ENCODE results near the gene KRT75.
"Not testable (repeated sequence)": the region's sequence is repeated elsewhere in the genome, so short reads cannot be mapped to it uniquely, and the experiment has no call there.

The KRT75 gene

DNA sequence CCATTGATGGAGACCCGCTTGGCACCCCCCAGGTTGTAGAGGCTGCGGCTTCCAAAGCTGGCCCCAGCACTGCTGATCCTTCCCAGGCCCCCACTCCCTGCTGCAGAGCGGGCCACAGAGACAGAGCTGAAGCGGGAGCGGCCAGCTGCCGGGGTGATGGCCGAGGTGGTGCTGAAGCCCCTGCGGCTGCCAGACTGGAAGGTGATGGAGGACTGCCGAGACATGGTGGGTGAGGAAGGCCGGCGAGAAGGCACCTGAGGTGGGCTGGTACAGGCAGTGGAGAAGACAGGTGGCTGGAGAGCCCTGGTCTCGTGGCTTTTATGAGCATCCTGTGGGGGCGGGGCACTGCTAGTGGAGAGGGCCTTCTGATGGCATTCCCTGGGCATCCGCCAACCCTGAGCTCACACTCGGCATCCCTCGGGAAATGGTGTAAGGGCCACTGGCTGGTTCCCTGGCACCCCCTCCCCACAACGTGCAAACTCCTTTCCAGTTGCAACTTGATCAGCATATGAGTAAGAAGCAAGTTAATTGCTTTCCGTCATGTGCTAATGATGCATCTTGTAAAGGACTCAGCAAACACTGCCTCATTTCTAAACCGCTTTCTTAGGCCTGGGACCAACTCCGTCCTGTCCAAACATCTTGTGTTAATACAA lies at the start of gene KRT75:
Gene KRT75 (minus strand): TSS at position 291 of the 653 bp plus-strand sequence. CDS start 67 bp downstream, at position 224.
- no peak for DNase-seq (ENCODE audit: low read depth)

DNA sequence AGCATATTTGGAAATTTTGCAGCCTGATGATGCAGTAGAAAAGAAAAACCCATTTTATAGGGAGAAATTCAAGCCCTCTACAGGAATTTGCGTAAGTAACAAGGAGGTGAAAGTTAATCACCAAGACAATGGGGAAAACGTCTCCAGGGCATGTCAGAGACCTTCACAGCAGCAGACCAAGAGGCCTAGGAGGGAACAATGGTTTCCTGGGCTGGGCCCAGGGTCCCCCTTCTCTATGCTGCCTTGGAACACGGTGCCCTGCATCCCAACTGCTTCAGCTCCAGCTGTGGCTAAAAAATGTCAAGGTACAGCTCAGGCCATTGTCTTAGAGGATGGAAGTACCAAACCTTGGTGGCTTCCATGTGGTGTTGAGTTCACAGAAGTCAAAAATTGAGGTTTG lies 45.9 kb upstream of the KRT75 start:
- DNase-seq (ENCODE audit: low read depth): no peak

DNA sequence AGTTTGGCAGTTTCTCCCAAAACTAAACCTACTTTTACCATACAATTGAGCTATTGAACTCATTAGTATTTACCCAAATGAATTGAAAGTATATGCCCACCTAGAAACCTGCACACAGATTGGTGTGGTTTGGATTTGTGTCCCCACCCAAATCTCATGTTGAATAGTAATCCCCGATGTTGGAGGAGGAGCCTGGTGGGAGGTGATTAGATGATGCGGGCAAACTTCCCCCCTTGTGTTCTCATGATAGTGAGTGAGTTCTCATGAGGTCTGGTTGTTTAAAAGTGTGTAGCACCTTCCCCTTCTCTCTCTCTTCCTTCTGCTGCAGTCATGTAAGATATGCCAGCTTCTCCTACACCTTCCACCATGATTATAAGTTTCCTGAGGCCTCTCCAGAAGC lies 43.5 kb upstream of the KRT75 start:
- DNase-seq (ENCODE audit: low read depth): no peak

DNA sequence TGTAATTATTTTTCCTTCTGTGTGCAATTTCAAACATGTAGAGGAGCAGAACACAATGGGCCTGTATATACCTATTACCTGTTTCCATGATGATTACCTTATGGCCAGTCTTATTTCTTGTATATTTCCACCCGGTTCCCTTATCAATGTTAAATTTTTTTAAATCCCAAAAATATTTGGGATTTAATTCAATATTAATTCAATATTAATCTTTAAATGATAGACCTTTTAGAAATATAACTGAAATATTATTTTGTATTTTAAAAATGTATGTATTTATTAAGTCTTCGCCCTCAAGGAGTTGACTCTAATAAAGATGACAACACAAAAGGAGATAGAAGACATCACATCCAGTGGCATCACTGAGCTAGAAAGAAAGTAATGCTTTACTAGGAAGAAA lies 40.0 kb upstream of the KRT75 start:
- no peak for DNase-seq (ENCODE audit: low read depth)

DNA sequence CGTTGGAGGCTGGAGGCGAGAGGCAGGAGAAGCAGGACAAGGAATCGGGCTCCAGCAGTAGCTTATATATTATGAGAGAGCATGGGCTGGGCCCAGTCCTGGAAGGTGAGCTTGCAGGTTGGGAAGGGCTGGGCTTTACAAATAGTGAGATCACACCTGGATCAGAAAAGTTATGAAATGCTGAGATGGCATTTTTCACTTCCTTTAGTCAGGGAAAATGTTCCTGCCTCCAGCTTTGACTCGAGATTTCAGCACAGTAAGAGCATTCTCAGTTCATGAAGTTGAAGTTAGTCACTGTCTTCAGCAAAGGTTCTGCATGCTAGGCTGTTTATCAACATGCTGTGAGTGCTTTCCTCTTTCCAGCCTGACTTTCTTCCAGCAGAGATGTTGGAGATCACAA lies 39.6 kb upstream of the KRT75 start, which contains the start of gene KRT6C:
Gene KRT6C (minus strand): TSS at position 38 of the 400 bp plus-strand sequence. CDS start 68 bp downstream, outside the sequence.
- DNase-seq (ENCODE audit: low read depth): no peak

DNA sequence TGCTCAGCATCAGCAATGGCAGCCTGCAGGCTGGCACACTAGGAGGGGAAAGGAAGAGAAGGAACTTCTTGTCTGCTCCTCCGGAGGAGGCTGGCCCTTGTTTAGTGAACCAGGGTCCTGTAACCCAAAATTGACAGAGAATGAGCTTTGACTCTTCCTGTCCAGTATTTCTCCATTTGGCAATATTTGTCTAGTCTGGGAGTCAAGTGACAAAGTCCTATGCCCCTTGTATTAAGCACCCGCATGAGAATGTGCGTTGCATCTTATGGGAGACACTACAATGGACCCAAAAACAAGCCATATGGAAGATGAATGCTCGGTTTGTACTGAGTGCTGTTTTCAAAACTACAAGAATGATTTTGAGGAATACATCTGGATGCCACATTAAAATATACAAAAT lies 35.7 kb upstream of the KRT75 start:
- no peak for DNase-seq (ENCODE audit: low read depth)

DNA sequence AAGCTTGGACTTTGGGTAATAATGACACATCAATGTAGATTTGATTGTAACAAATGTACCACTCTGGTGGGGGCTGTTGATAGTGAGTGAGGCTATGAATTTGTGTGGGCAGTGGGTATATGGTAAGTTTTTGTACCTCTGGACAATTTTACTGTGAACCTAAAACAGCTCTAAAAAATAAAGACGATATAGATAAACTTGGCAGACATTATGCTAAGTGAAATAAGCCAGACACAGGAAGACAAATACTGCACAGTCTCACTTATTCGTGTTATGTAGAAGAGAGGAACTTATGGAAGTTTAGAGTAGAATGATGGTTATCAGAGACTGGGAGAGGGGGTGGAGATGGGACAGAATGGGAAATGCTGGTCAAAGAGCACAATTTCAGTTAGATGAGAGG lies 30.7 kb upstream of the KRT75 start:
- no peak for DNase-seq (ENCODE audit: low read depth)

DNA sequence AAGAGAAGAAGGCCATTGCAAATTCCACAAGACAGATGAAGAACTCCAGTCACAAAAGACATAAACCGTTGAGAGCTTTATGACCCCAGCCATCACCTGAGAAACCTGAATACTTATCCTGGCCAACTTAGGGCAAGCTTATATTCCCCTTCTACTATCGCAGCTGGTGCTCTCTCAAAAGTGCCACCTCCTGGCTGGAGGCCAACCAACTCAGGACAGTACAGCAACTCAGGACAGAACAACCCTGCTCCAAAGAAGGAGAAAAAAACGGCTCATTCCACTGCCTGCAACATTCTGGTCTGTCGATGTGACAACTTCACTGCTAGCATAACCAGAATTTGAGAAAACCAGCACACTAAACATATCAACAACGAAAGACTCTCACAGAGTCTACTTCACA lies 27.5 kb upstream of the KRT75 start:
- DNase-seq (ENCODE audit: low read depth): no peak

DNA sequence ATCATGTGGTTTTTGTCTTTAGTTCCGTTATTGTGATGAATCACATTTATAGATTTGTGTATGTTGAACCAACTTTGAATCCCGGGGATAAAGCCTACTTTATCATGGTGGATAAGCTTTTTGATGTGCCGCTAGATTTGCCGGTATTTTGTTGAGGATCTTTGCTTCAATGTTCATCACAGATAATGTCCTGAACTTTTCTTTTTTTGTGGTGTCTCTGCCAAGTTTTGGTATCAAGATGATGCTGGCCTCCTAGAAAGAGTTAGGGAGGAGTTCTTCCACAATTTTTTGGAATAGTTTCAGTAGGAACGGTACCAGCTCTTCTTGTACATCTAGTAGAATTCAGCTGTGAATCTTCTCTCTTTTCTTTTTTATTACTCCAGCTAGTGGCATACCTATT lies 24.7 kb upstream of the KRT75 start:
- DNase-seq (ENCODE audit: low read depth): no peak

DNA sequence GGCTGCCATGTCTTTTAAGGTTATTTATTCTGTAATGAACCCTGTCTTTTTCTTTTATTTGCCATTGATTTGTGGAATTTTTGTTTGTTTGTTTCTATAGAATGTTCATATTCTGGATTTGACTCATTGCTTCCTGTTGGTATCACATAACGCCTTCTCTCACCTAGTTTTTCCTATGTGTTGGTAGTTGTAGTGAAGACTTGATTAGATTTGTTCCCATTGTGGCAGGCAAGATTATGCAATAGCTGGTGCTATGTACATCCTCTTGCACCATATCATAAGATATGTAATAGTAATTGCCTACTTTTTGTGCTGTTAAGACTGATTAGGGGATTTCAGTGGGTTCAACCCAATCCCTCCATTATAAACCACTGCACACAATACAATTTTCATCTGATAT lies 21.6 kb upstream of the KRT75 start:
- DNase-seq (ENCODE audit: low read depth): no peak

DNA sequence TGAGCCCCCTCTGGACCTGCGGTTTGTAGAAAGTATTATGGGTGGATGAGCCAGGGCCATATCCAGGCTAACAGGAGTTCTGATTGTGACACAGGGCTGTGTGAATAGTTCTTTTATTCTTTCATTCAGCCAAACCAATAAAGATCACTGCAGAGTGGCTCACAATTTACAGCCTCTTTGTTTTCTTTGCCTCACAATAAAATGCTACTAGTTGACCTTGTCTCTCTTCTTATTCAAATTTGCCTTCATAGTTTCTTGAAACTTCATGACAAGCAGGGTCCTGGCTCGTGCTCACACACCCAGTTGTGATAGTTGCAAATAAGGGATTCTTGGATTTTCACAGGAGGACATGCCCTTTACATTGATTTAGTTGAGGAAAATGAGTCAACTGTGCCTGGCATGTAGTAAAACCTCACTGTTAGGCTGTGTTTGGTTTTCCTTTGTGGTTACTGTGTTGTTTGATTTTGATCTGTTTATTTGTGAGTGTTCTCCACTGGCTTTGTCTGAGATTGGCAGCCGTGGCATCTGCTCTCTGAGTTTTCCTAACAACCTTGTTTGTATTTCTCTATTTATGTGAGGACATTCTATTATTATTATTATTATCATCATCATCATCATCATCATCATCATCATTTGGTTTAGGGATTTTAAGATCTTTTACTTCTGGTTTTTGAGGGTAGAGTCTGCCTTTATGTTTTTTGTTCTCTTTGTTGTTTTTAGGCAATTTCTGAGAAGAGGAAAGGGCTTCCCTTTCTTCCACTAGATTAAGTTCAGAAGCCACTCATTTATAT lies 20.4 kb upstream of the KRT75 start:
- no peak for DNase-seq (ENCODE audit: low read depth)

DNA sequence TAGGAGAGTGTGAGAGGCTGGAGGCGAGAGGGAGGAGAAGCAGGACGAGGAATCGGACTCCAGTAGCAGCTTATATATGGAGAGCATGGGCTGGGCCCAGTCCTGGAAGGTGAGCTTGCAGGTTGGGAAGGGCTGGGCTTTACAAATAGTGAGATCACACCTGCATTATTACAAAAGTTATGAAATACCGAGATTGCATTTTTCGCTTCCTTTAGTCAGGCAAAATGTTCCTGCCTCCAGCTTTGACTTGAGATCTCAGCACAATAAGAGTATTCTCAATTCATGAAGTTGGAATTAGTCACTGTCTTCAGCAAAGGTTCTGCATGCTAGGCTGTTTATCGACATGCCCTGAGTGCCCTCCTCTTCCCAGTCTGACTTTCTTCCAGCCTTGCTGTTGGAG lies 17.9 kb upstream of the KRT75 start, which contains the start of gene KRT6B:
Gene KRT6B (minus strand): TSS at position 46 of the 400 bp plus-strand sequence. CDS start 68 bp downstream, outside the sequence.
- no peak for DNase-seq (ENCODE audit: low read depth)

DNA sequence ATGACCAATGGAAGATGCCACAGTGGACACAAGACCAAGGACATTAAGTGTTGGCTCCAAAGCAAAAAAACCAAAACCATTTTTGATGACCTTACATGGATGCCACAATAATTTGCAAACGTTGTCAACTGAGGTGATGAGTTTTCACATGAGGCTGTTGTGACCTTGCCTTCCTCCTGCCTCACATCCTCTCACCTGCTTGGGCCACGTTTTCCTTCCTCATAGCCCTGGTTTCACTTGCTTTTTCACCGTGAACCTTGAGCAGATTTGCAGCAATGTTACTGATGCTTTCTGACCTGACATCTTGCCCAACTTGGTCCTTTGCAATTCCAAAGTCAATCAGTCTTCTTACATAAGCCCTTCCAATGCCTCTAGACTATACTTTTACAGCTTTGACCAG lies 14.1 kb upstream of the KRT75 start:
- DNase-seq (ENCODE audit: low read depth): no peak

DNA sequence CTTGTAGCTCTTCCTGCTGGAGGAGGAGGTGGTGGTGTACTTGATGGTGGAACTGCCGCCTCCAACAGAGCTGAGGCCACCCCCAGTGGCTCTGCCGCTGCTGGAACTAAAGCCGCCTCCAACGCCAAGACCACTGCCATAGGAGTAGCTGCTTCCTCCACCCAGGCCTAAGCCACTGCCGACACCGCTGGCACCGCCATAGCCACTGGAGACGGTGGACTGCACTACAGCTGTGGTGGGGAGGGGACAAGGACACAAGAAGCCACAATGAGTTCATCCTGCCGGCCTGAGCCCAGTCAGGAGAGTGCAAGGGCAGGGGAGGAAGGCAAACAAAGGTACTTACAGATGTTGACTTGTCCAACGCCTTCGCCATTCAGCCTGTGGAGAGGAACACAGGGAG lies 13.0 kb upstream of the KRT75 start:
- not testable (repeated sequence) for DNase-seq (ENCODE audit: low read depth)

DNA sequence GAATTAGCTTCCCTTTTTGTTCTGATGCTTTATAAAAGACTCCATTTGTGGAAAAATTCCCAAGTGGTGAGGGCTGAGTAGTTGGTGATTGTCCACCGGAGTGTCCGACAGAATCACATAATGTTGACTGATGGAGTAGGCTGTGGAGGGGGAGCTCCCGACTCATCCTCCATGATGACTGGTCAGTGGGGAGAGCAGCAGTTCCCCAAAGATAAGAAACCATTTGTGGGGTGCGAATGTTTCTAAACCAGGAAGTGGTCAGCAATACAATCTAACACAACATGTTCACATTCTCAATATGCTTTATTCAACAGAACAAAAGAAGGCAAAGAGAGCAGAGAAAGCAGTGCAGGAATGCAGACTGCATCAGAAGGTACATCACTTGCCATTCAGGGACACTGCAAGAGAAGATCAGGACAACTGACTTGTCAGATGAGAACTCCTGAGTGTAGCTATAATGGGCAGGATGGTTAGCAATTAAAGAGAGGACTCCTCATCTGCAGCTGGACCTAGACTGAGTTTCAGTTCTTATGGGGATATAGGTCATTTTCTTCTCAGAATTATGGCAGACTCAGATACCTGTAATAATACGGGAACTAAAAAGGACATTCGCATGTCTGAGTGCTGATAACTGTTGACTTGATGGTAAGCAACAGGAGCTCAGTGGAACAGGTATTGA lies 12.3 kb upstream of the KRT75 start:
- DNase-seq (ENCODE audit: low read depth): no peak

DNA sequence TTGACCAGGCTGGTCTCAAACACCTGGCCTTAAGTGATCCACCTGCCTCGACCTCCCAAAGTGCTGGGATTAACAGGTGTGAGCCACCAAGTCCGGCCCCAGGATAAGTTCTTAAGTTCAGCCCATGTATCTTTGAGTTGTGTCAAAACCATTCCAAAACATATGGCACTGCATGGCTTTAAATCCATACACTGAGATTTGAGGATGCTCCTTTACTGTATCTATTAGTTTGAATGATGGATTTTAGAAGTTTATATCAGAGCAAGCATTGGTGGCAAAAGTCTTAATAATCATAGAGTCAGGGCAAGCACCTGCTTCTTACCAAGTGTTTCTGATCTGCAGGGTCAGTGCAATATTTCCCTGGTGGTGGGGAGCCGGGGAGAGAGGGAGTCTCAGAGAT lies 11.7 kb upstream of the KRT75 start:
- no peak for DNase-seq (ENCODE audit: low read depth)

DNA sequence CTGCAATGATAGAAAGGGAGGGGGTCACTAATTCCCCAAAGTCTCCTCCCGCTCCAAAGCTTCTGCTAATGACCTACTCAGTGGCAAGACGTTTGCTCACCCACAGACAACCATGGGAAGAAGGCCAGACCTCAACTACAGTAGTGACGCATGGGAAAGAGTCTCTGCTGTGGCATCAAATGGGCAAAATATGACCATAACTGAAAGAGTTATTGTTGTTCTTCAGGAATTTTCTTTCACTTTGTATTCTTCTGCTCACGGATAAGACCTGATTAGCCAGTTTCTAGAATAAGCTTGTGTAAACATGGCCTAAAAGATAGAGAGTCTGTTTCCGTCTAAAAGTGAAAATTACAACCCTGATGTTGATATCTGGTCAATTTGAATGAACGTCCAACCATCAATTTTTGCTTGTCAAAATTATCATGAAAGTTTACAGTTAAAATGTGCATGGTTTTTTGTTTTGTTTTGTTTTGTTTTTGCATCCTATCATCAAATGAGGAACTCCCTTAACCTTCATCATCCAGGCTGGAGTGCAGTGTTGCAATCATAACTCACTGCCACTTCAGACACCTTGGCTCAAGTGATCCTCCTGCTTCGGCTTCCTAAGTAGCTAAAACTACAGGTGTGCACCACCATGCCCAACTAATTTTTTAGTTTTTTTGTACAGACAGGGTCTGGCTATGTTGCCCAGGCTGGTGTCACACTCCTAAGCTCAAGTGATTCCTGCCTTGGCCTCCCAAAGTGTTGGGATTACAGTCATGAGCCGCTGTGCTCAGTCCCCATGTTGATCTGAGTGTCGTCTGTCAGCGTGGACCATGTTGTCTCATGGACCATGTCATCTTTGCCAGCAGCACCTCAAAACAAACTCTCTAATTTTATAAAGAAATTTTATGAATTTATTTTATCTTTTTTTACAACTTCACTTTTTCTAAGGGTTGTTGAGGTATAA lies 10.8 kb upstream of the KRT75 start:
- DNase-seq (ENCODE audit: low read depth): no peak

DNA sequence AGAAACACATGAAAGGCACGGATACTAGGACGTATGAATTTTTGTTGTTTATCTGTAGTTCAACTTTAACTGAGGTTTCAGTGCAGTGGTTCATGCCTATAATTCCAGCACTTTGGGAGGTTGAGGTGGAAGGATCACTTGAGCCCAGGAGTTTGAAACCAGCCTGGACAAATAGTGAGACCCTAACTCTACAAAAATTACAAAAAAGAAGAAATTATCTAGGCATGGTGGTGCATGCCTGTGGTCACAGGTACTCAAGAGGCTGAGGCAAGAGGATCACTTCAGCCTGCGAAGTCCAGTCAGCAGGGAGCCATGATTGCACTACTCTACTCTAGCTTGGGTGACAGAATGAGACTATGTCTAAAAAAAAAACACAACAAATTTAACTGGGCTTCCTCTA lies 9.8 kb upstream of the KRT75 start:
- DNase-seq (ENCODE audit: low read depth): no peak

DNA sequence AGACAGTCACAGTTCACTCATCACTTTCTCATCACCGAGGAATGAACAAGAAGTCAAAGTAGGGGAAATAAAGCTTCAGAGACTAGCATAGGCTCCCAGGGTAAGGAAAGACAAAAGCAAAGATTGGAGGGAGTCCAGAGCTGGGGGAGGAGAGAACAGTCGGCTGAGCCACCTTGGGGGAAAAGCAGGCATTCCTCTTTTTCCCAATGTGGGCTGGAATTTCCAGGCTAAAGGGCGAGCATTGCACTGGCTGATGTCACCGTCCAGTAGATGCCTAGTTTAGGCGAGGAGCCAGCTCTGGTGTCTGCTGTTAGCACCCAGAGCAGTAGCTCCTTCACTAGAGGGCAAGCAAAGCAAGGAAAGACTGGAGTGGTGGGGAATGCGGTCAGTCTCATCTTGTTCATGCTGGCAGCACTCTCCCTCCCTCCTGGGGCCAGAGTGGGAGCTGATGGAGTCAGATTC lies 8.5 kb upstream of the KRT75 start:
- DNase-seq (ENCODE audit: low read depth): no peak

DNA sequence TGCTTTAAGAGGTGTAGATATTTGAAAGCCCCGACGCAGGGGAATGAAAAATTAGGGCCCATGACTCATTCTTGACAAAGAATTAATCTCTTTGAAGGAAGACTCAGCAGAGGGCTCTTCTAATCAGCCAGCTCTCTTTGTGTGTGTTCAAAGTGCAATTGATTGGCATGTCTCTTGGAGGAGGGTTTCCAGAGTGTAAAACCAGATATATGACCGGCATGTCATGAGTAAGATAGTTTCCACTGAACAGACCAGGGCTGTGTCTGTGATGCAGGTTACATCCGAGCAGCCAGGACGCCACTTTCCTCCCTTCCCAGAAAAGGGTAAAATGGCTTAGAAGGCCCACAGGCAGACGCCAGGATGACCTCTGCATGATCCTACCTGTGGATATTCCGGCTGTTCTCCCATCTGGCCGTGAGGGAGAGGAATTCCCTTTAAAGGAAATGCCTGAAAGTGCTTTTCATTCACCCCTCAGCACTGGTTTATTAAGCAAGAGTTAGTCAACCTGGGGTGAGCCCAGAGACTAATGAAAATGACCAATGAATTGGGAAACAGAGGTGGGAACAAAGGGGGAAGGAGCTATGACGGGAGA lies 7.2 kb upstream of the KRT75 start:
- no peak for DNase-seq (ENCODE audit: low read depth)

DNA sequence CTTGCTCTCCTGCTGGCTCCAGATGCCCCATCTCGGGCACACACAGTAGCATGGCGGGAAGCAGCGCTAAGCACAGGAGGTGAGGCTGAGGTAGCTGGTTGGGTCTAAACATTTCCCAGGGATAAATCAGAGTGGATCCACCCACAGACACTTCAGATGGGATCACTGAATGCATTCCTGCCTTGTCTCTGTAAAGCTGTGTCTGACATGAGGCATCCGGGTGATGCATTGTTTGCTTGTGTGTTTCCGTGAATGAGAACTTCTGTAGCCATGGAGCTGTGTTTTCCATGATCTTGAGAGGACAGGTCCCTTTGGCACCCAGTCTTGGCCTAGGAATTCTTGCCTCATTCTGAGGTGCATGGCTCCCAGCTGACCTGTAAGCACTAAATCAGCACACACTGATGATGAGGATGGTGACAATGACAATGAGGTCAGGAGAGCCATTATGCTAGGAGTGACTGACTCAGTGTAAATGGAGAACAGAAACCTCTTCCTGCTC lies 6.7 kb upstream of the KRT75 start:
- no peak for DNase-seq (ENCODE audit: low read depth)

Data from activated T-helper 9 cell treated with anti-CD3 and anti-CD28 coated beads, Interleukin-2, amount 50 U/mL, for 16 hours (primary cell).